ENCODE results near the gene TBL3. TPM values are rescaled to one million over a fixed set of nuclear protein-coding genes. Genes with fewer than 3 reads are reported as not detected.

The TBL3 gene
- polyA plus RNA-seq (20.5 and 21.4 TPM in 2 replicates), polyA minus RNA-seq (13.5 and 20.5 TPM in 2 replicates)

- no peaks in the 10 kb centered on the region for H3F3A ChIP-seq (ENCODE audit: insufficient read depth, low read length, poor library complexity, severe bottlenecking)
- TF ChIP-seq EP300 (conservative IDR thresholded peaks at IDR 0.05; ENCODE audit: poor library complexity, severe bottlenecking) (peak; percentile 78), REST (IDR thresholded peaks at IDR 0.05; ENCODE audit: borderline replicate concordance) (no peak), EZH2 (IDR thresholded peaks at IDR 0.05; ENCODE audit: borderline replicate concordance, insufficient read depth, low read length, poor library complexity, severe bottlenecking) (no peak), RAD21 (conservative IDR thresholded peaks at IDR 0.05) (peak; percentile 7), TAF1 (IDR thresholded peaks at IDR 0.05; ENCODE audit: low read depth) (peak; percentile 88), CTCF (IDR thresholded peaks at IDR 0.05; ENCODE audit: poor library complexity, severe bottlenecking) (no peak), POLR2AphosphoS5 (IDR thresholded peaks at IDR 0.05) (peak; percentile 99), SMC3 (conservative IDR thresholded peaks at IDR 0.05; ENCODE audit: poor library complexity) (peak; percentile 32), MXI1 (conservative IDR thresholded peaks at IDR 0.05; ENCODE audit: poor library complexity, severe bottlenecking) (peak; percentile 97)
- H2AFZ ChIP-seq (ENCODE audit: low read depth, low read length): peak within 1 kb of the TSS; percentile 90
- peak within 1 kb of the TSS; percentile 91 for H3K4me2 ChIP-seq (ENCODE audit: low read length)
- no peaks in the 10 kb centered on the region for H3K9me3 ChIP-seq (ENCODE audit: low read length)
- no peaks in the 10 kb centered on the region for H3K36me3 ChIP-seq (ENCODE audit: insufficient read depth, low read length)
- peak within 1 kb of the TSS; percentile 88 for H3K4me3 ChIP-seq (ENCODE audit: low read length)
- peaks cover 5% of the 10 kb centered on the region for H3K79me2 ChIP-seq (replicated peaks; ENCODE audit: insufficient read depth, low read length)
- H3K9me2 ChIP-seq (ENCODE audit: insufficient read depth, low read length): no peaks in the 10 kb centered on the region
- H3K9ac ChIP-seq (ENCODE audit: low read length): peak within 1 kb of the TSS; percentile 93
- H3K27ac ChIP-seq (ENCODE audit: low read length): peak within 1 kb of the TSS; percentile 95
- H3K27me3 ChIP-seq (ENCODE audit: insufficient read depth, low read depth, low read length): no peaks in the 10 kb centered on the region
- no peaks in the 10 kb centered on the region for H4K20me1 ChIP-seq (ENCODE audit: insufficient read depth)
Measured at GRCh38 chr16:1971796-1972489, at the start of gene TBL3. Gene TBL3 (plus strand): TSS chr16:1972053. CDS start chr16:1972165, 112 bp downstream.

GRCh38 chr16:1922357-1922756 is 49.5 kb upstream of the TBL3 start:
- Histone ChIP-seq H3K9ac (ENCODE audit: low read length) (no peak overlapping the region), H3K79me2 (replicated peaks; ENCODE audit: insufficient read depth, low read length) (no peaks in the 10 kb centered on the region), H3K4me3 (ENCODE audit: low read length) (no peak overlapping the region), H4K20me1 (ENCODE audit: insufficient read depth) (no peaks in the 10 kb centered on the region), H3K36me3 (ENCODE audit: insufficient read depth, low read length) (no peaks in the 10 kb centered on the region), H3K27ac (ENCODE audit: low read length) (no peak overlapping the region), H3K4me2 (ENCODE audit: low read length) (no peak overlapping the region), H2AFZ (ENCODE audit: low read depth, low read length) (no peak overlapping the region), H3K27me3 (ENCODE audit: insufficient read depth, low read depth, low read length) (peaks cover 47% of the 10 kb centered on the region), H3K9me2 (ENCODE audit: insufficient read depth, low read length) (no peaks in the 10 kb centered on the region), H3F3A (ENCODE audit: insufficient read depth, low read length, poor library complexity, severe bottlenecking) (no peaks in the 10 kb centered on the region), H3K9me3 (ENCODE audit: low read length) (no peaks in the 10 kb centered on the region)
- TF ChIP-seq POLR2AphosphoS5 (IDR thresholded peaks at IDR 0.05): no peak
- TF ChIP-seq EZH2 (IDR thresholded peaks at IDR 0.05; ENCODE audit: borderline replicate concordance, insufficient read depth, low read length, poor library complexity, severe bottlenecking): no peak
- TF ChIP-seq RAD21 (conservative IDR thresholded peaks at IDR 0.05): no peak
- TF ChIP-seq EP300 (conservative IDR thresholded peaks at IDR 0.05; ENCODE audit: poor library complexity, severe bottlenecking): no peak
- TF ChIP-seq CTCF (IDR thresholded peaks at IDR 0.05; ENCODE audit: poor library complexity, severe bottlenecking): no peak
- no peak for TF ChIP-seq SMC3 (conservative IDR thresholded peaks at IDR 0.05; ENCODE audit: poor library complexity)
- TF ChIP-seq REST (IDR thresholded peaks at IDR 0.05; ENCODE audit: borderline replicate concordance): no peak

All from neural cell (in vitro differentiated cells).